IMR-90 (cell line): Measurements from ENCODE around the gene PGS1. TPM values are rescaled to one million over a fixed set of nuclear protein-coding genes. Genes with fewer than 3 reads are reported as not detected.

ENCODE experiments used
- ATAC-seq: fragments of 200-7000 bp; cut with Tn5 transposase; 2 replicates; pipeline ENCODE4 v1.9.1; 2020; ENCODE audit warnings: low read depth, mild to moderate bottlenecking, moderate library complexity
- BruUV-seq: library from RNA; stranded (reverse); fragments of 400-500 nt; replicated peaks from 2 replicates; lab custom pipeline; 2021; lab: Mats Ljungman, UMichigan
- CTCF ChIA-PET: fragments of 300-600 bp; formaldehyde crosslinking; extraction: SDS; loops from one replicate; lab custom pipeline; 2021; ENCODE audit warnings: antibody characterized with exemption; lab: Yijun Ruan, JAX
- POLR2A ChIA-PET: fragments of 300-600 bp; sonication (Branson Sonifier 250); formaldehyde crosslinking; loops from one replicate; lab custom pipeline; 2022; ENCODE audit warnings: antibody characterized with exemption; ENCODE audit not compliant: unreplicated experiment; lab: Charles Lee
- DNase-seq: peaks from one replicate; pipeline ENCODE4 v3.0.0; 2013
- H2AFZ ChIP-seq: replicated peaks from 2 replicates; pipeline ENCODE3; 2013; ENCODE audit warnings: low read length, mild to moderate bottlenecking; ENCODE audit not compliant: poor library complexity
- H2AK5ac ChIP-seq: 2 replicates; pipeline ENCODE4 v1.6.1; 2013; ENCODE audit warnings: low read depth, low read length, inconsistent platforms
- H2AK9ac ChIP-seq: replicated peaks from 2 replicates; pipeline ENCODE3; 2013; ENCODE audit warnings: mild to moderate bottlenecking, low read depth, low read length, moderate library complexity; ENCODE audit not compliant: poor library complexity
- H2BK120ac ChIP-seq: 2 replicates; pipeline ENCODE4 v1.6.1; 2013; ENCODE audit warnings: low read depth, low read length, inconsistent platforms
- H2BK15ac ChIP-seq: 3 replicates; pipeline ENCODE4 v1.6.1; 2013; ENCODE audit warnings: low read depth, low read length, inconsistent platforms
- H2BK20ac ChIP-seq: 2 replicates; pipeline ENCODE4 v1.6.1; 2013; ENCODE audit warnings: low read depth, mild to moderate bottlenecking, inconsistent platforms, low read length, moderate library complexity
- H2BK5ac ChIP-seq: 2 replicates; pipeline ENCODE4 v1.6.1; 2013; ENCODE audit warnings: mild to moderate bottlenecking, low read depth, low read length, inconsistent platforms; ENCODE audit not compliant: poor library complexity, severe bottlenecking
- H3K14ac ChIP-seq: replicated peaks from 2 replicates; pipeline ENCODE4 v1.6.1; 2013; ENCODE audit warnings: low read depth, low read length, inconsistent platforms
- H3K18ac ChIP-seq: 2 replicates; pipeline ENCODE4 v1.6.1; 2013; ENCODE audit warnings: low read depth, low read length, control low read depth
- H3K23ac ChIP-seq: 2 replicates; pipeline ENCODE4 v1.6.1; 2013; ENCODE audit warnings: low read depth, low read length, inconsistent platforms
- H3K27ac ChIP-seq: 2 replicates; pipeline ENCODE4 v1.5.1; 2013; ENCODE audit warnings: mild to moderate bottlenecking, control low read depth, low read length; ENCODE audit not compliant: insufficient read depth
- H3K27me3 ChIP-seq: 2 replicates; pipeline ENCODE4 v1.6.1; 2013; ENCODE audit warnings: low read length; ENCODE audit not compliant: control insufficient read depth, insufficient read depth
- H3K36me3 ChIP-seq: 2 replicates; pipeline ENCODE4 v1.6.1; 2013; ENCODE audit warnings: low read length, mixed read lengths; ENCODE audit not compliant: control insufficient read depth, insufficient read depth
- H3K4ac ChIP-seq: 2 replicates; pipeline ENCODE4 v1.6.1; 2013; ENCODE audit warnings: low read depth, low read length, inconsistent platforms
- H3K4me1 ChIP-seq: 2 replicates; pipeline ENCODE4 v1.6.1; 2013; ENCODE audit warnings: low read length, mixed read lengths; ENCODE audit not compliant: control insufficient read depth, insufficient read depth
- H3K4me2 ChIP-seq: 2 replicates; pipeline ENCODE4 v1.6.1; 2013; ENCODE audit warnings: low read depth, mild to moderate bottlenecking, control low read depth, low read length, moderate library complexity
- H3K4me3 ChIP-seq: 2 replicates; pipeline ENCODE4 v1.5.1; 2013; ENCODE audit warnings: low read depth, mild to moderate bottlenecking, control low read depth, low read length, moderate library complexity; ENCODE audit not compliant: insufficient read depth
- H3K56ac ChIP-seq: 2 replicates; pipeline ENCODE4 v1.6.1; 2013; ENCODE audit warnings: low read length, inconsistent platforms; ENCODE audit not compliant: insufficient read depth; ENCODE audit errors: extremely low read depth
- H3K79me1 ChIP-seq, 2 experiments: 2 replicates each; pipeline ENCODE4 v1.6.1; 2013; ENCODE audit warnings: low read length in 2 of 2, inconsistent platforms in 1 of 2, low read depth in 1 of 2
- H3K9ac ChIP-seq: 2 replicates; pipeline ENCODE4 v1.6.1; 2013; ENCODE audit warnings: low read depth, low read length, control low read depth
- H3K9me1 ChIP-seq: 2 replicates; pipeline ENCODE4 v1.6.1; 2013; ENCODE audit warnings: low read length, inconsistent platforms; ENCODE audit not compliant: insufficient read depth
- H3K9me3 ChIP-seq: 2 replicates; pipeline ENCODE4 v1.6.1; 2013; ENCODE audit warnings: low read length; ENCODE audit not compliant: control insufficient read depth, insufficient read depth
- H4K20me1 ChIP-seq: 2 replicates; pipeline ENCODE4 v1.6.1; 2013; ENCODE audit warnings: low read length, inconsistent platforms; ENCODE audit not compliant: insufficient read depth
- H4K5ac ChIP-seq: 2 replicates; pipeline ENCODE4 v1.6.1; 2013; ENCODE audit warnings: mild to moderate bottlenecking, low read depth, low read length, control low read depth
- H4K8ac ChIP-seq, 2 experiments: 2 replicates each; pipeline ENCODE4 v1.6.1; 2013; ENCODE audit warnings: low read depth in 2 of 2, low read length in 2 of 2, control low read depth in 1 of 2, inconsistent platforms in 1 of 2
- H4K91ac ChIP-seq: 2 replicates; pipeline ENCODE4 v1.6.1; 2013; ENCODE audit warnings: low read depth, low read length, inconsistent platforms; ENCODE audit not compliant: insufficient read depth
- CHD1 ChIP-seq: IDR thresholded peaks from 2 replicates; pipeline ENCODE4 v1.6.1; 2012; ENCODE audit warnings: low read depth, low read length, improper control_type of control experiment
- ELK1 ChIP-seq: fragments of 150-350 bp; IDR thresholded peaks from 2 replicates; pipeline ENCODE4 v1.6.1; 2016; ENCODE audit warnings: low read depth, mild to moderate bottlenecking, low read length, moderate library complexity, borderline replicate concordance
- FOS ChIP-seq: fragments of 150-350 bp; IDR thresholded peaks from 2 replicates; pipeline ENCODE4 v1.6.1; 2016; ENCODE audit warnings: low read depth, low read length
- MAZ ChIP-seq: IDR thresholded peaks from 2 replicates; pipeline ENCODE4 v1.6.1; 2012; ENCODE audit warnings: low read depth, mild to moderate bottlenecking, low read length, improper control_type of control experiment, moderate library complexity, borderline replicate concordance
- WGBS, 2 experiments: methylation state at CpG; one replicate each; pipeline versions ENCODE4 v1.1.5 to v1.1.7; 2013; ENCODE audit warnings: missing lambda C conversion rate in 2 of 2; ENCODE audit not compliant: insufficient read length in 1 of 2; ENCODE audit errors: extremely low coverage in 2 of 2; 5-methylcytosine and 5-hydroxymethylcytosine counted together
- dilution Hi-C: fragments of 300-500 bp; cut with HindIII; formaldehyde crosslinking; loops from one replicate; pipeline ENCODE4 v1.14.3; 2018; ENCODE audit warnings: low sequenced_read_pairs; ENCODE audit not compliant: unreplicated experiment
- in situ Hi-C: fragments of 300-500 bp; cut with MboI; formaldehyde crosslinking; loops from 3 replicates; pipeline ENCODE4 v1.14.3; 2019; ENCODE audit warnings: low sequenced_read_pairs, inconsistent platforms, mixed read lengths
- intact Hi-C: fragments of 100-400 bp; cut with micrococcal nuclease; formaldehyde crosslinking; loops from 2 replicates; pipeline ENCODE4 v1.10.0; 2022
- polyA plus RNA-seq, 3 experiments: library from polyadenylated mRNA; depleted of rRNA; stranded (reverse); fragments of >200 nt; gene quantifications; 2 replicates each; pipeline ENCODE4 v1.2.3, GENCODE V29; 2012; ENCODE audit warnings: low replicate concordance in 1 of 3
- total RNA-seq: library from RNA; depleted of rRNA; stranded (reverse); fragments of >200 nt; gene quantifications from 2 replicates; pipeline ENCODE4 v1.2.3, GENCODE V29; 2012

PGS1 gene
- total and polyA plus RNA-seq, 2 of the 4 experiments (the other 2 are of a cell fraction), result 18.5 to 43.2 TPM

- H4K8ac ChIP-seq, result no peak overlapping the region
- DNase-seq, result no peak
- no TSS peak for BruUV-seq
- no peak overlapping the region for H2BK120ac ChIP-seq
- intact Hi-C loops, result no loop called here
- H2BK15ac ChIP-seq, result no peak overlapping the region
- no peaks in the 10 kb centered on the region for H3K79me1 ChIP-seq
- no peak overlapping the region for H3K9ac ChIP-seq
- no peak overlapping the region for H3K18ac ChIP-seq
- peaks cover 8% of the 10 kb centered on the region; the same call in 1 of the 2 replicates for H3K4me1 ChIP-seq
- no peak overlapping the region for H2AFZ ChIP-seq
- ATAC-seq, result no peak
- ChIA-PET POLR2A (interaction anchor here (0.6 kb wide), 1 partner anchor 1696 kb away, joined by 3 read pairs; no protein-coding TSS in a partner anchor), CTCF (no interaction called here)
- H2AK5ac ChIP-seq, result no peak overlapping the region
- WGBS, 2 experiments, result 95% methylated on average over 7 of the region's 13 CpGs; no CpG with 5 or more reads in 1 of the 2 experiments
- H3K9me3 ChIP-seq, result no peaks in the 10 kb centered on the region
- in situ Hi-C loops, result no loop called here
- H3K4me3 ChIP-seq, result no peak overlapping the region
- no peak overlapping the region for H3K4me2 ChIP-seq
- no peak overlapping the region for H2BK20ac ChIP-seq
- H3K56ac ChIP-seq, result no peak overlapping the region
- no peak overlapping the region for H2AK9ac ChIP-seq
- no peak overlapping the region for H4K91ac ChIP-seq
- TF ChIP-seq CHD1 (no peak), ELK1 (no peak), FOS (no peak), MAZ (no peak)
- no peak overlapping the region for H3K23ac ChIP-seq
- H3K9me1 ChIP-seq, result peaks cover 3% of the 10 kb centered on the region; the same call in 1 of the 2 replicates
- no peak overlapping the region for H3K14ac ChIP-seq
- no peaks in the 10 kb centered on the region for H3K27me3 ChIP-seq
- dilution Hi-C loops, result no loop called here
- no peaks in the 10 kb centered on the region for H4K20me1 ChIP-seq
- no peak overlapping the region for H2BK5ac ChIP-seq
- no peak overlapping the region for H3K27ac ChIP-seq
- no peak overlapping the region for H4K5ac ChIP-seq
- peaks cover 12% of the 10 kb centered on the region for H3K36me3 ChIP-seq
- H3K4ac ChIP-seq, result no peak overlapping the region
Measured at GRCh38 chr17:78433780-78434335, 55.4 kb downstream of the PGS1 start.
